H9 (cell line): ENCODE results near the gene MOSMO. TPM values are rescaled to one million over a fixed set of nuclear protein-coding genes. Genes with fewer than 3 reads are reported as not detected.

ENCODE experiments used
- DNase-seq: peaks from one replicate; pipeline ENCODE4 v3.0.0-alpha.2; 2017
- H2AFZ ChIP-seq: one replicate; pipeline ENCODE4 v1.6.1; 2013; ENCODE audit warnings: mild to moderate bottlenecking, low read length, control low read depth, moderate library complexity
- H2AK5ac ChIP-seq: 2 replicates; pipeline ENCODE4 v1.6.1; 2013; ENCODE audit warnings: low read length, control low read depth, mixed read lengths; ENCODE audit not compliant: insufficient read length
- H2BK120ac ChIP-seq: one replicate; pipeline ENCODE4 v1.6.1; 2013; ENCODE audit warnings: low read depth, mild to moderate bottlenecking, low read length, control low read depth, inconsistent platforms; ENCODE audit not compliant: poor library complexity, severe bottlenecking
- H2BK12ac ChIP-seq: 2 replicates; pipeline ENCODE4 v1.6.1; 2013; ENCODE audit warnings: low read length, control low read depth, mixed read lengths, low read depth; ENCODE audit not compliant: insufficient read length
- H2BK15ac ChIP-seq: 2 replicates; pipeline ENCODE4 v1.6.1; 2013; ENCODE audit warnings: low read depth, low read length, control low read depth
- H2BK20ac ChIP-seq: one replicate; pipeline ENCODE4 v1.6.1; 2013; ENCODE audit warnings: low read depth, mild to moderate bottlenecking, low read length, control low read depth, inconsistent platforms; ENCODE audit not compliant: poor library complexity, severe bottlenecking
- H2BK5ac ChIP-seq: 2 replicates; pipeline ENCODE4 v1.6.1; 2013; ENCODE audit warnings: low read length, control low read depth, mixed read lengths; ENCODE audit not compliant: insufficient read length
- H3K14ac ChIP-seq: 2 replicates; pipeline ENCODE4 v1.6.1; 2013; ENCODE audit warnings: low read length, control low read depth; ENCODE audit not compliant: insufficient read depth
- H3K18ac ChIP-seq: 2 replicates; pipeline ENCODE4 v1.6.1; 2013; ENCODE audit warnings: low read depth, mild to moderate bottlenecking, mixed read lengths, low read length, control low read depth; ENCODE audit not compliant: insufficient read length
- H3K23ac ChIP-seq: 2 replicates; pipeline ENCODE4 v1.6.1; 2013; ENCODE audit warnings: low read length, control low read depth, mixed read lengths, low read depth; ENCODE audit not compliant: insufficient read length
- H3K23me2 ChIP-seq: 2 replicates; pipeline ENCODE4 v1.6.1; 2013; ENCODE audit warnings: low read depth, mild to moderate bottlenecking, mixed read lengths, low read length, control low read depth; ENCODE audit not compliant: insufficient read length, poor library complexity, severe bottlenecking
- H3K27ac ChIP-seq: 2 replicates; pipeline ENCODE4 v1.5.1; 2013; ENCODE audit warnings: low read length, control low read depth, mixed read lengths, low read depth; ENCODE audit not compliant: insufficient read length
- H3K27me3 ChIP-seq: 2 replicates; pipeline ENCODE4 v1.6.1; 2013; ENCODE audit warnings: low read length, control low read depth, inconsistent platforms; ENCODE audit not compliant: insufficient read depth
- H3K4ac ChIP-seq: 2 replicates; pipeline ENCODE4 v1.6.1; 2013; ENCODE audit warnings: low read depth, mild to moderate bottlenecking, control low read depth, inconsistent platforms, low read length, moderate library complexity
- H3K4me1 ChIP-seq: 2 replicates; pipeline ENCODE4 v1.6.1; 2013; ENCODE audit warnings: low read length, control low read depth, inconsistent platforms; ENCODE audit not compliant: insufficient read depth
- H3K4me2 ChIP-seq: 2 replicates; pipeline ENCODE4 v1.6.1; 2013; ENCODE audit warnings: low read length, control low read depth, mixed read lengths; ENCODE audit not compliant: insufficient read length, insufficient read depth
- H3K56ac ChIP-seq: 2 replicates; pipeline ENCODE4 v1.6.1; 2013; ENCODE audit warnings: low read depth, mild to moderate bottlenecking, mixed read lengths, low read length, control low read depth; ENCODE audit not compliant: insufficient read length
- H3K79me1 ChIP-seq: 2 replicates; pipeline ENCODE4 v1.6.1; 2013; ENCODE audit warnings: low read depth, mild to moderate bottlenecking, moderate library complexity, low read length, control low read depth, inconsistent platforms; ENCODE audit not compliant: insufficient read depth, poor library complexity, severe bottlenecking
- H3K79me2 ChIP-seq: 2 replicates; pipeline ENCODE4 v1.6.1; 2013; ENCODE audit warnings: low read length, control low read depth, inconsistent platforms; ENCODE audit not compliant: insufficient read depth
- H3K9ac ChIP-seq: 2 replicates; pipeline ENCODE4 v1.6.1; 2013; ENCODE audit warnings: low read length, control low read depth, mixed read lengths; ENCODE audit not compliant: insufficient read length; ENCODE audit errors: extremely low read depth
- H3K9me3 ChIP-seq: one replicate; pipeline ENCODE4 v1.6.1; 2013; ENCODE audit warnings: low read depth, low read length, inconsistent platforms; ENCODE audit not compliant: control insufficient read depth
- H3T11ph ChIP-seq: one replicate; pipeline ENCODE4 v1.6.1; 2013; ENCODE audit warnings: mild to moderate bottlenecking, low read length, control low read depth, inconsistent platforms
- H4K20me1 ChIP-seq: one replicate; pipeline ENCODE4 v1.6.1; 2013; ENCODE audit not compliant: control insufficient read depth, insufficient read length, insufficient read depth
- H4K5ac ChIP-seq: 2 replicates; pipeline ENCODE4 v1.6.1; 2013; ENCODE audit warnings: low read depth, mild to moderate bottlenecking, mixed read lengths, low read length, control low read depth; ENCODE audit not compliant: insufficient read length
- H4K8ac ChIP-seq: replicated peaks from 2 replicates; pipeline ENCODE4 v1.6.1; 2013; ENCODE audit warnings: low read length, control low read depth, mixed read lengths, low read depth; ENCODE audit not compliant: insufficient read length
- H4K91ac ChIP-seq: 2 replicates; pipeline ENCODE4 v1.6.1; 2013; ENCODE audit warnings: low read depth, mild to moderate bottlenecking, moderate library complexity, mixed read lengths, low read length, control low read depth; ENCODE audit not compliant: insufficient read length
- H3K27ac Mint-ChIP-seq, 3 experiments: 2 replicates in 2 of 3; 3 replicates in 1 of 3; pipeline ENCODE4 v1.8.0; 2020 to 2021; ENCODE audit warnings: mixed read lengths in 3 of 3, mild to moderate bottlenecking in 1 of 3, moderate library complexity in 1 of 3
- H3K27me3 Mint-ChIP-seq: 2 replicates; pipeline ENCODE4 v1.8.0; 2021; ENCODE audit warnings: low read depth, mild to moderate bottlenecking, moderate library complexity, mixed read lengths
- H3K36me3 Mint-ChIP-seq, 3 experiments: 2 replicates in 2 of 3; 3 replicates in 1 of 3; pipeline ENCODE4 v1.8.0; 2020 to 2021; ENCODE audit warnings: low read depth in 3 of 3, mixed read lengths in 3 of 3; ENCODE audit not compliant: insufficient read depth in 1 of 3
- H3K4me1 Mint-ChIP-seq, 2 experiments: 2 replicates each; pipeline ENCODE4 v1.8.0; 2020; ENCODE audit warnings: mixed read lengths in 2 of 2
- H3K4me3 Mint-ChIP-seq, 2 experiments: 2 replicates in 1 of 2; 3 replicates in 1 of 2; pipeline ENCODE4 v1.8.0; 2020 to 2021; ENCODE audit warnings: mild to moderate bottlenecking in 2 of 2, mixed read lengths in 2 of 2, moderate library complexity in 1 of 2
- H3K9me3 Mint-ChIP-seq, 2 experiments: 2 replicates in 1 of 2; 3 replicates in 1 of 2; pipeline ENCODE4 v1.8.0; 2020; ENCODE audit warnings: mild to moderate bottlenecking in 2 of 2, mixed read lengths in 2 of 2, moderate library complexity in 1 of 2
- CTCF ChIP-seq: fragments of 200-600 bp; sonication (generic); conservative IDR thresholded peaks from 3 replicates; pipeline ENCODE4 v1.8.0; 2021; ENCODE audit warnings: antibody characterized with exemption, mild to moderate bottlenecking
- WGBS: extraction: QIAGEN DNeasy Blood & Tissue Kit; methylation state at CpG from one replicate; pipeline ENCODE4 v1.1.7; 2013; ENCODE audit warnings: missing lambda C conversion rate, low lambda C conversion rate, mixed read lengths; ENCODE audit not compliant: insufficient read length; ENCODE audit errors: extremely low coverage; 5-methylcytosine and 5-hydroxymethylcytosine counted together
- total RNA-seq: library from RNA; stranded (reverse); gene quantifications from 2 replicates; pipeline ENCODE4 v1.2.1, GENCODE V29; 2021

The MOSMO gene
- total RNA-seq, 1 experiment from 2014 or later: 13.5 TPM

- Histone ChIP-seq H3T11ph (no peak overlapping the region), H3K4ac (no peak overlapping the region), H2BK15ac (no peak overlapping the region), H3K56ac (no peak overlapping the region), H3K4me2 (no peak overlapping the region), H3K79me2 (no peaks in the 10 kb centered on the region), H3K9me3 (no peaks in the 10 kb centered on the region), H3K4me1 (no peaks in the 10 kb centered on the region), H4K20me1 (no peaks in the 10 kb centered on the region), H3K79me1 (no peaks in the 10 kb centered on the region), H2BK20ac (no peak overlapping the region), H4K5ac (no peak overlapping the region), H3K18ac (no peak overlapping the region), H2BK5ac (no peak overlapping the region), H2AFZ (no peak overlapping the region), H2BK12ac (no peak overlapping the region), H2BK120ac (no peak overlapping the region), H4K8ac (no peak overlapping the region), H2AK5ac (no peak overlapping the region), H3K27ac (no peak overlapping the region), H4K91ac (no peak overlapping the region), H3K23me2 (no peaks in the 10 kb centered on the region), H3K23ac (no peak overlapping the region), H3K27me3 (no peaks in the 10 kb centered on the region), H3K9ac (no peak overlapping the region), H3K14ac (no peak overlapping the region)
- Mint-ChIP-seq H3K27ac (no peak overlapping the region), H3K4me3 (no peak overlapping the region), H3K36me3 (peaks cover 38 to 75% (median 53%) of the 10 kb centered on the region in 3 experiments; a peak in 6 of 7 replicates), H3K4me1 (peaks cover 4% of the 10 kb centered on the region in 2 experiments; a peak in 3 of 4 replicates), H3K27me3 (no peaks in the 10 kb centered on the region), H3K9me3 (no peaks in the 10 kb centered on the region)
- WGBS: no CpG with 5 or more reads among the region's 5 CpGs
- TF ChIP-seq CTCF: no peak; the same call in 2 of the 3 replicates
- DNase-seq: no peak
These were observed 25.8 kb upstream of the MOSMO start for GRCh38 chr16:21982108-21982507.
